ENCODE results near the gene GLDC.
"Not testable (repeated sequence)": the region's sequence is repeated elsewhere in the genome, so short reads cannot be mapped to it uniquely, and the experiment has no call there.

The GLDC gene

DNA sequence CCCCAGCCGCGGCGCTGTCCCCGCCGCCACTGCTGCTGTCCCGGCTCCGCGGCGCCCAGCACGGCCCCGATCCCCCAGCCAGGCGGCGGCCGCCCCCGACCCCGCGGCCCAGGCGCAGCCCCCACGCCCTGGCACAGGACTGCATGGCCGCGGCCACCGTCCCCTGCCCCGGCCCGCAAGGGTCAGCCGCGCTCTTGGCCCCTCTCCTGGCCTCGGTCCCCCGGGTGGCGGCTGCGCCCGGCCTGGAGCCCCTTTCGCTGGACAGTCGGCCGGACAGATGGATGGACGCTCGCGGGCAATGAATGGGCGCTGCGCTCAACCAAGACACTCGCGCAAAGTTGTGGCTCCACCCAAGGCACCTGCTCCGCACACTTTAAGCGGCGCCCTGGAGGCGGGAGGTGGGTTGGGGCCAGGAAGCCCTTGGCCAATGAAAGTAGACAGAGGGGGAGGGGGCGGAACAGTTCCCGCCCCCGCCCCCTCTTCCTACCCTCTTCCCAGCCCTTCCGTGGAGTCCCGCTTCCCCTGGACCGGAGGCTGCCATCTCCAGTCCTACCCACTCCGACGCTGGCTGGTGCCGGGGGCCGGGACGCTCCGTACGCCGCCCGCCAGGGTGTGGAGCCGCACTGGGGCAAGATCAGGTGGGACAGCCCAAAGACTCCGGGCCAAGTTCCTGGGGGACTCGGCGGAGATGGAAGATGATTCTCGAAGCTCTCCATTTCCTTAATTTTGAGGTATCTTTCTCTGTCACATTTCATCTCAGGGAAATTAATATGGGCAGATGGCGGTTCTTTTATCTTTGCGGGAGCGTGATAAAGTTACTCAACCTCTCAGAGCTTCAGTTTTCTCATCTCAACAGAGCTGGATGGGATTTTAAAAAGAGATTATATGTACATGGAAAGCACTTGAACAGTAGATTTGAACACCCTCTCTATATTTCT lies at the start of gene GLDC:
Gene GLDC (minus strand): TSS at position 375 of the 938 bp plus-strand sequence. CDS start 230 bp downstream, at position 145.
- DNase-seq (ENCODE audit: low read depth in 4 of 4, low spot score in 1 of 4): peak in 3 of 4 experiments; percentile 9 to 38 (median 28)

DNA sequence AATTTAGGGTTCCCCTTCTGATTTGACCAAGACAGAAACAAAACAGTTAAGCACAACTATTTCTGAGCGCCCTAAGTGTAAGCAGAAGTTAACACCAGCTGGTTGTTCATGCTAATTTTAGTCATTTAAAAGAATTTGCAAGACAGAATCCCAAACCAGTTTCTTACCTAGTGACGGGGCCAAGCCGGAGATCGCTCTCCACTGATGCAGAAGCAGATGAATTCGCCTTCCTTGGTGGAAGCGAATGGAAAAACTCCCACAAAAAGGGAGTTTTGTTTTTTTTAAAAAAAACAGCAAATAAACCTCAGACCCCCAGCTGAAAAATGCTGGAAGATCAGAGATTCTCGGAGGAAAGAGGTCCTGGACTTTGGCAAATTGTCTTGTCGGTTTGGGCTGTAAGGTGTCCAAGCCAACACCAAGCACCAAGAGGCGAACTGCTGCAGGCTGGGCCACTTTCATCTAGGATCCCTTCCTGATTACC lies 47.4 kb upstream of the GLDC start:
- DNase-seq (ENCODE audit: low read depth in 4 of 4, low spot score in 1 of 4): no peak

DNA sequence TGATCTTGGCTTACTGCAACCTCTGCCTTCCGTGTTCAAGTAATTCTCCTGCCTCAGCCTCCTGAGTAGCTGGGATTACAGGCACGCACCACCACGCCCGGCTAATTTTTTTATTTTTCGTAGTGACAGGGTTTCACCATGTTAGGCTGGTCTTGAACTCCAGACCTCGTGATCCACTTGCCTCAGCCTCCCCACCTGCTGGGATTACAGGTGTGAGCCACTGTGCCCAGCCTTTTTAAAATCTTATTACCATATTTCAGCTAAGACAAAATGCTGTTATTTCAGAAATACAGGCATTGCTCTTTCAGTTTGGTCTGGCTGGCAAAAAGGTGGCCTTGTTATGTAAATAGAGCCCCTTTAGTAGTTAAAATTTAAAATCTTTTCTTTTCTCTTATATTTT lies 46.9 kb upstream of the GLDC start:
- no peak for DNase-seq (ENCODE audit: low read depth in 4 of 4, low spot score in 1 of 4)

DNA sequence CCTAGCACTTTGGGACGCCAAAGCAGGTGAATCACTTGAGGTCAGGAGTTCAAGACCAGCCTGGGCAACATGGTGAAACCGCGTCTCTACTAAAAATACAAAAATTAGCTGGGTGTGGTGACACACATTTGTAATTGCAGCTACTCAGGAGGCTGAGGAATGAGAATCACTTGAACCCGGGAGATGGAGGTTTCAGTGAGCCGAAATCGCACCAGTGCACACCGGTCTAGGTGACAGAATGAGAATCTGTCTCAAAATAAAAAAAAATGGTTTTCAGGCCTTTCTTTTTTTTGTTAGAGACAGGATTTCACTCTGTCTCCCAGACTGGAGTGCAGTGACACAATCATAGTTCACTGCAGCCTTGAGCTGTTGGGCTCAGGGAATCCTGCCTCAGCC lies 45.1 kb upstream of the GLDC start:
- DNase-seq (ENCODE audit: low read depth in 4 of 4, low spot score in 1 of 4): not testable (repeated sequence)

DNA sequence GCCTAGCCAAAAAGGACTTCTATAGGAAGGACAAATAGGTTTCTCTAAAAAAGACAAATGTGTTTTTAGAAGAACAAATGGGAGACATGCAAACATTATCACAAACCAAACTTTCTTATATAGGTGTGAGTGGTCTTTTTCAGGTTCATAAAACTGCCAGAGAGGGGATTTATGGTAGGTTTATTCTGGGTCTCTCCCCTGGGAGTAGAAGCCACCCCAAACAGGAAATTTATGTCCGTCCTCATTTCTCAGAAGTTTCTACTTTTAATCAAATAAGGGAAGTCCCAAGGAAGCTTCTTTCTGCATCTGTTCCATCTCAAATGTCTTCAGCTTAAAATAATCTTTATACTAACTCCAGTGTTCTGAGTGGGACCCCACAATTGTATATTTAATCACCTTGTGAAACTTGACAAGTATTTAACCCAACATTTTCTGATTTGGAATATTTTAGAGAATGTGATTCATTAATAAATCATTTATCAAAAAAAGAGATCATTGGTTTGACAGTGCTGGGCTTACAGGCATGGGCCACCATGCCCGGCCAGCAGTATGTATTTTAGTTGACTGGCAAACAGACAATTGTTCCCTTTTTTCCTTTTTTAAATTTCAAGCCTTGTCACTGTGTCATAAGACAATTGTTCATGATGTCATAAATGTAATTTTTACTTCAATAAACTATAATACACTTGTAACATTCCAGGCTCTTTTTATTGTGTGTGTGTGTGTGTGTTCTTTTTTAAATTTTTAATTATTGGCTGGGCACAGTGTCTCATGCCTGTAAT lies 44.6 kb upstream of the GLDC start:
- DNase-seq (ENCODE audit: low read depth in 4 of 4, low spot score in 1 of 4): no peak

DNA sequence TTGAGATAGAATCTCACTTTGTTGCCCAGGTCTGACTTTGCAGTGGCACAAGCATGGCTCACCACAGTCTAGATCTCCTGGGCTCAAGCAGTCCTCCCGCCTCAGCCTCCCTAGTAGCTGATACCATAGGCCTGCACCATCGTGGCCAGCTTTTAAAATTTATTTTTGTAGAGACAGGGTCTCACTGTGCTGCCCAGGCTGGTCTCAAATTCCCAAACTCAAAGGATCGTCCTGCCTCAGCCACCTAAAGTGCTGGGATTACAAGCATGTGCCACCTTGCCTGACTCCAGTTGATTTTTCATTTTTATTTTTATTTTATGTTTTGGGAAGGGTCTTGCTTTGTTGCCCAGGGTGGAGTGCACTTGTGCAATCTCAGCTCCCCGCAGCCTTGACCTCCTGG lies 41.7 kb upstream of the GLDC start:
- no peak for DNase-seq (ENCODE audit: low read depth in 4 of 4, low spot score in 1 of 4)

DNA sequence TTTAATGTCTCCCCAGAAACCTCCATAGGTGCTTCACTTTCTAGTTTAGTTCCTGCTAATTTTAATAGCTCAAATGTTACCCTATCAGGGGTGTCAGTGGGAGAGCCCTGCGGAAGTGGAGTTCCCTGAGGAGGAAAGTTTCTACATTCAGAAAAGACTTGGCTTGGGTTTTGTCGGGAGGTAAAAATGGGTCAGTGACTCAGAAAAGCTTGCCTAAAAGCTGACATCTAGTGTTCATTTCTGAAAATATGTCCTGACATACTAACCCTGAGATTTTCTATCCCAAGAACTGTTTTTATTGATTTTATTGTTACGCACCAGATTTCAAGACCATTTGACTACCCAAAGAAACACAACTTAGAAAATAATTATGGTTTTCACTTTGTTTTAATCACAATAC lies 40.9 kb upstream of the GLDC start:
- DNase-seq (ENCODE audit: low read depth in 4 of 4, low spot score in 1 of 4): no peak

DNA sequence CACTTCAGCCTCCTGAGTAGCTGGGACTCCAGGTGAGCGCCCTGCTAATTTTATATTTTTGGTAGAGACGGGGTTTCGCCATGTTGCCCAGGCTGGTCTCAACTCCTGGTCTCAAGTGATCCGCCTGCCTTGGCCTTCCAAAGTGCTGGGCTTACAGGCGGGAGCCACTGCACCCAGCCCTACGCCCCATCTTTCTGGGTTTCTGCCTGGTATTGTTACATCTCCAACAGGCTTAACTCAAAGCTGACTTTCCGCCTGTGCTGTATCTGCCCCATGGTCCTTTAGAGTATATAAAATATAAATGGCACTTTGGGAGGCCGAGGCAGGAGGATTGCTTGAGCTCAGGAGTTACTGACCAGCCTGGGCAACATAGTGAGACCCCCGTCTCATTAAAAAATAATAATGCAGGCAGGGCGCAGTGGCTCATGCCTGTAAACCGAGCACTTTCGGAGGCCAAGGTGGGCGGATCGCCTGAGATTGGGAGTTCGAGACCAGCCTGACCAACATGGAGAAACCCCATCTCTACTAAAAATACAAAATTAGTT lies 36.5 kb upstream of the GLDC start:
- DNase-seq (ENCODE audit: low read depth in 4 of 4, low spot score in 1 of 4): no peak

DNA sequence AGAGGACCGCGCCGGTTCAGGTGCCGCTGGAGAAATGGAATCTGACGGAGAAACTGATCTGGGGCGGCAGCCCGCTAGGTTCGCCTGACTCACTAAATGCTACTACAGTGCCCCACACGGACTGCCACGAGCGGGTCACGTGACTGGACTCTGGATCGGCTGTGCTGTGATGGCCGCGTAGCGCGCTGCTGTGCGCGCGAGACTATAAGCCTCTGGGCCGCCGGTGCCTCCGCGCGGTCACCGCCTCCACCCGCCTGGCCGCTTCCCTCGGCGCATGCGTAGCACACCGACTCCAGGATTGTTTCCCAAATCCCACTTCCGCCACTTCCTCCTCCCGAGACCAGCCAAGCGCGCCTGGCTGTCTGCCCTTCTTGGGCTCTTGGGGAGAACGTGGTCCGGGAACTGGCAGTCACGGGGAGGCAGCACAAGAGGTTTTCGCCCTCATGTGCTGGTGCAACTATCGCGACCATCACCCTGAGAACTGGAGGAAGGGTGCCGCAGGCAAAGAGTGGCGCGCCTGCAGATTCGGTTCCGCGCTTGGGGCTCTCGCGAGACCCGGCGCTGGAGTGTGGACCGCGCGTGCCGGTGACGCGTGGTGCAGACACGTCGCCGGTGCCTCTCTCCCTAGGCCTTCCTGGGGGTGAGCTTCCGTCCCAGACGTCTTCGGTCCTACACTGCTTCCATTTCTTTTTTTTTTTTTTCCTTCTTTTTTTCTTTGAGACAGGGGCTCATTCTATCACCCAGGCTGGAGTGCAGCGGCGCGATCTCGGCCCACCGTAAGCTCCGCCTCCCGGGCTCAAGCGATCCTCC lies 35.8 kb upstream of the GLDC start:
- DNase-seq (ENCODE audit: low read depth in 4 of 4, low spot score in 1 of 4): peak; percentile 75 to 86 (median 80)

DNA sequence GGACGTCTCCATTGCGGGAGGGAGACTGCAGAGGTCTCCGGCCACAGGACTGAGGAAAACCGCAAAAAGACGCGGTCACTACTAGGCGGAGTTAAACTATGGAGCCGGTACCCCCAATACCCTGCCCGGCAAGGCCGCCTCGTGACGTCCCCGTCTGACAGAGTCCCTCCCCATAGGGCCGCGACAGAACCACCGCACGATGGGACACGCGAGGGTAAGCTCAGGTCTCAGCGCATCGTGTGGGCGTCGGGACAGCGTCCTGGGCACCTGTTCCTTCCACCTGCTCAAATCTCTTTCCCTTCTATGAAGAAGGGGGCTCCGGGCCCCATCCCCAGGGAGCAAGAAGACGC lies 35.2 kb upstream of the GLDC start:
- DNase-seq (ENCODE audit: low read depth in 4 of 4, low spot score in 1 of 4): peak in 3 of 4 experiments; percentile 40 to 63 (median 57)

DNA sequence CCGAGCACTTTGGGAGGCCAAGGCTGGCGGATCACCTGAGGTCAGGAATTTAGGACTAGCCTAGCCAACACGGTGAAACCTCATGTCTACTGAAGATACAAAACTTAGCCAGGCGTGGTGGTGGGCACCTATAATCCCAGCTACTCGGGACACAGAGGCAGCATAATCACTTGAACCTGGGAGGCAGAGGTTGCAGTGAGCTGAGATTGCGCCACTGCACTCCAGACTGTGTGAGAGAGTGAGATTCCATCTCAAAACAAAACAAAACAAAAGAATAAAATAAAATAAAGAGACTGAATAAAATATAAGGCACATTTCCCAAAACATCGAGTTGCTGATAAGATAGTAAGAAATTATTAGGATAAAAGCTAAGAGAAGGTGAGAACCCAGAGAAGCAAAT lies 32.3 kb upstream of the GLDC start:
- DNase-seq (ENCODE audit: low read depth in 4 of 4, low spot score in 1 of 4): no peak

DNA sequence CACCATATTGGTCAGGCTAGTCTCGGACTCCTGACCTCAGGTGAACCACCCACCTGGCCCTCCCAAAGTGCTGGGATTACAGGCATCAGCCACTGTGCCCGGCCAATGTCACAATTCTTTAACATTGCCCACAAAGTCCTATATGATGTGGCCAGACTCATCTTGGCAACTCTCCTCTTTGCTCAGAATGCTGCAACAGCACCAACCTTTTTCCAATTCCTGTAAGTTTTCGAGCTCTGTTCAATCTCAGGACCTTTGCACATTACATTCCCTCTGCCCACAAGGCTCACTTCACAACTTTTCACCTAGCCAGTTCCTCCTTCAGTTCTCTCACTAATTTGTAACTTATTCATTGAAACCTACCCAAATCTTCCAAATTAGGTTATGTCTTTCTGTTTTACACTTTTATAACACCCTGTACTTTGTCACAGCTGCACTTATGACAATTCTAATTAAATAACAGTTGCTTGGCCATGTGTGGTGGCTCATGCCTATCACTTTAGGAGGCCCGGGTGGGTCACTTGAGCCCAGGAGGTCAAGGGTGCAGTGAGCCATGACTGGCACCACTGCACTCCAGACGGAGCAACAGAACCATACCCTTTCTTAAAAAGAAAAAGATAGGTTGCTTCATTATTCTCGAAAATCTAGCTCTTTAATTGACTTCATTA lies 30.9 kb upstream of the GLDC start:
- no peak for DNase-seq (ENCODE audit: low read depth in 4 of 4, low spot score in 1 of 4)

DNA sequence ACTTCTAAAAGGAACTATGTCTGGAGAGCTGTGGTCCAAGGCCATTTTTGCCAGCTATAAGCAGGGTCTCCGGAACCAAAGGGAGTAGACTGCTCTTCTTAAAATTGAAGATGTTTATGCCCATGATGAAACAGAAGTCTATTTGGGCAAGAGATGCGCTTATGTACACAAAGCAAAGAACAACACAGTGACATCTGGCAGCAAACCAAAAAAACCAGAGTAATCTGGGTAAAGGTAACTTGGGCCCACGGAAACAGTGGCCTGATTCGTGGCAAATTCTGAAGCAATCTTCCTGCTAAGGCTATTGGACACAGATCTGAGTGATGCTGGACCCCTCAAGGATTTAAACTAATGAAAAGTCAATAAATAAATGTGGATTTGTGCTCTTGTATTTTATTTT lies 29.7 kb upstream of the GLDC start:
- no peak for DNase-seq (ENCODE audit: low read depth in 4 of 4, low spot score in 1 of 4)

DNA sequence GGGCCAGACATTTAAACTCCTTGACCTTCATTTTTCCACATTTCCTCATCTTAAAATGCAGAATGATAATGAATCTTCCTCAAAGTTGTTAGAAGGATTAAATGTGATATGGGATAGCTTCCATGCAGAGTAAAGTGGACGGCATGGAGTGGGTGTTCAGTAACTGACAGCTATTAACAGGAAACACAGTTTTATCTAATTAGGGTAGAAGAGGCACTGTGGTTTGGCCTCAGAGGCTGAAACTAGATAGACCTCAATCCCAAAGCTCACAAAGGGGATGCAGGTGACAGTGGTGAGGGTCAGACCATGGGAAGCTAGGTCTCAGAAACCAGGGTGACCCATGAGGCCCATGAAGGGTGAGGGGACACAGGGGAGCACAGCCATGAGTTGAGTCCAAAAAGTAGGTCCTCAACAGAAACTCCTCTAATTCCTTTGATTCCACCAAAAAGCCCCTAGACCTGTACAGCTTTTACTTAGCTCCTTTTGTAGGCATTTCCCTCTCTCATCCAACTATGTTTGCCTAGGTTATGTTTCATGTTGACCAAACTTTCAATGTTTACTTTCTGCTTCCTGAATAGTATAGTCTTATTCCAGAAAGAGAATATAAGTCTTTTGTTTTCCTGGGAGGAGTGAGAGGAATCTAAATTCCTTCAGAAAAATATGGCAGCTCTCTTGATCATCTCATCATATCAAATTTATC lies 27.9 kb upstream of the GLDC start:
- no peak for DNase-seq (ENCODE audit: low read depth in 4 of 4, low spot score in 1 of 4)

DNA sequence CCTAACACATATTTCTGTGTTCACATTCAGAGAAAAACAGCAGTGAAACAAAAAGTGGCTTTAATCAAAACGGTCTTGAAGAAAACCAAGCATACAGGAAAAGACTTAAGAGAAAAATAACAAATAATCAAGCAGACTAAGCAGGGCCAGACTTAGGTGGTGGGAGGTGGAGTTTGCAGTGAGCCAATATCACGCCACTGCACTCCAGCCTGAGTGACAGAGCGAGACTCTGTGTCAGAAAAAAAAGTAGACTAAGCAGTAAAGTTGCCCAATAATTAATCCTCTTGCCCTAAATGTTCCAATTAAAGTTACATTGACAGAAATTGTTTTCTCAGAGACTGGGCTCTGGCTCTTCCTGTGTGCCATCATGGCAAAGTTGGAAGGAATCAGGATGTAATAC lies 26.6 kb upstream of the GLDC start:
- DNase-seq (ENCODE audit: low read depth in 4 of 4, low spot score in 1 of 4): no peak

DNA sequence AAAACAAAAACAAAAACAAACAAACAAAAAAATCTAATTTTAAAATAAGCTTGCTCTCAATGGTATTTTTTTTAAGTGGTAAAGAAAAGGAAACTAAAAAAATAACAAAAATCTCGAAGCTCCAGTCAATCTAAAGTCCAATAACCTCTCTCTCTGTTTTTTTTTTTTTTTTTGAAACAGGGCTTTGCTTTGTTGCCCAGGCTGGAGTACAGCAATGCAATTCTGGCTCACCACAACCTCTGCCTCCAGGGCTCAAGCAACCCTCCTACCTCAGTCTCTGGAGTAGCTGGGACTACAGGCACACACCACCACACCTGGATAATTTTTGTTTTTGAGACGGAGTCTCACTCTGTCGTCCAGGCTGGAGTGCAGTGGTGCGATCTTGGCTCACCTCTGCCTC lies 25.9 kb upstream of the GLDC start:
- no peak for DNase-seq (ENCODE audit: low read depth in 4 of 4, low spot score in 1 of 4)

DNA sequence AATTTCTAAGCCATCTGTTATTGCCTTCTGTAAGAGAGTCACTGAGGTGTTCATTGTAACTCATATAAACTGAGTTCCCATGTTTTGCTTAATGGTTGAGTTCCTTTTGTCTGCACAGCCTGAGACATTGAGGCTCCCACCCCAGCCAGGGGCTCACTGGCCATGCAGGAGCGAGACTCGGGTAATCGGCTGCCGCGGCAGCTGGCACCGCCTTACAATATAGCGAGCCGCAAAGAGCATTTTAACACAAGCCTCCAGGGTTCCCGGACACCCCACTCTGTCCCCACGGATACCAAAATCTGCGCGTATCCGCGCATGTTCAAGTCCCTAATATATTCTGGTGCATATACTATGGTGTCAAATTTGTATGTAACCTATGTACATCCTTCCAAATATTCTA lies 24.4 kb upstream of the GLDC start:
- no peak for DNase-seq (ENCODE audit: low read depth in 4 of 4, low spot score in 1 of 4)

DNA sequence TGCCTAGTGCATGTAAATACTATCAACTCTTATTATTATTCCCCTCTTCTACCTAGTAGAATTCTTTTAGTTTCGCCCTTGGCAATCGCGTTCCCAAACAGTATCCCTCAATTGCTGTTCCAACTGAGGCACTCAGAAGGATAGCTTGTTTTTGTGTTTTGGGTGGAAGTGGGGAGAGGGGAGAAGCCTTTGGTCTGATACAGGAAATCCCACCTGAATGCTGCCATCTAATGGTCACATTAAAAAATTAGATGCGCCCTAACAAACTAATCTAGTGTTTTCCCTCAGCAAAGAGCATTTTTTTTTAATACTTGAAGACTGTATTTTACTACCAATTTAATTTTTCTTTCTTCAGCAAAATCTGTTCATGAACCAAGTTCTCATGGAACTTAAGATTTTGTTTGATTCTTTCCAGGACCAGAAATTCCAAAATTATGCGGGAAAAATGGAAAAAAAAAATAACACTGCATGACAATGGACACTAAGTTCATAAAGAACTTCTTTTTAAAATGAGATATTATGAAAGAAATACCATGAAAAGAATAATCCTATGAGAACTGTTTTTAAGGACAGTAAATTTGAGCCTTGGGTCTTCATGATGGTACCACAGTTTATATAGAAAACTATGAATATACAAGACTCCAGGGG lies 22.2 kb upstream of the GLDC start:
- DNase-seq (ENCODE audit: low read depth in 4 of 4, low spot score in 1 of 4): no peak

DNA sequence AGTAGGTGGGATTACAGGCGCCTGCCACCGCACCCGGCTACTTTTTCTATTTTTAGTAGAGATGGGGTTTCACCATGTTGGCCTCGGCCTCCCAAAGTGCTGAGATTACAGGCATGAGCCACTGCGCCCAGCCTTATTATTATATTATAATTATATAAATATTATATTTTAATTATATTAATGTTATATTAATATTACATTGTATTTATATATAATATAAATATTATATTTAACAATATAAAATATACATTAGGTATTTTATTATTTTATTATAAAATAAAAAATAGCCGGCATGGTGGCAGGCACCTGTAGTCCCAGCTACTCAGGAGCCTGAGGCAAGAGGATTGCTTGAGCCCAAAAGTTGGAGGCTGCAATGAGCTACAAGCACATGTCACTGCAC lies 21.6 kb upstream of the GLDC start:
- no peak for DNase-seq (ENCODE audit: low read depth in 4 of 4, low spot score in 1 of 4)

Measured in stimulated activated CD4-positive, alpha-beta T cell treated with anti-CD3 and anti-CD28 coated beads, Interleukin-1b, Interleukin-23, amount 100 ng/mL, for 24 hours (primary cell).